ENCODE data around the gene NPEPL1.
"Not testable (repeated sequence)": the region's sequence is repeated elsewhere in the genome, so short reads cannot be mapped to it uniquely, and the experiment has no call there.

Gene NPEPL1

GRCh38 chr20:58692579-58693225 is at the start of gene NPEPL1:
Gene NPEPL1 (plus strand): TSS chr20:58692800. CDS start chr20:58692901, 101 bp downstream.
- no peak for FAIRE-seq

- not testable (repeated sequence) for FAIRE-seq
Observed at GRCh38 chr20:58642896-58643295, 49.7 kb upstream of the NPEPL1 start.

- FAIRE-seq = no peak
Observed at GRCh38 chr20:58645412-58645968, 47.1 kb upstream of the NPEPL1 start.

GRCh38 chr20:58646257-58646656 is 46.3 kb upstream of the NPEPL1 start:
- no peak for FAIRE-seq

- FAIRE-seq = no peak
Observed at GRCh38 chr20:58646703-58647102, 45.9 kb upstream of the NPEPL1 start.

- FAIRE-seq = no peak
Observed at GRCh38 chr20:58647162-58647795, 45.3 kb upstream of the NPEPL1 start.

- no peak for FAIRE-seq
Observed at GRCh38 chr20:58647796-58648501, 44.7 kb upstream of the NPEPL1 start.

GRCh38 chr20:58648502-58648825 is 44.1 kb upstream of the NPEPL1 start:
- FAIRE-seq = not testable (repeated sequence)

- FAIRE-seq = no peak
Observed at GRCh38 chr20:58649288-58650180, 43.1 kb upstream of the NPEPL1 start.

GRCh38 chr20:58650181-58650775 is 42.3 kb upstream of the NPEPL1 start:
- no peak for FAIRE-seq

- FAIRE-seq = no peak
Observed at GRCh38 chr20:58650776-58651558, 41.6 kb upstream of the NPEPL1 start, which contains the start of gene STX16. Gene STX16 (plus strand): TSS chr20:58651283. CDS start chr20:58652007, 724 bp downstream.

- FAIRE-seq = no peak
Observed at GRCh38 chr20:58651559-58651945, 41.0 kb upstream of the NPEPL1 start.

- FAIRE-seq = no peak
Observed at GRCh38 chr20:58651946-58652605, 40.5 kb upstream of the NPEPL1 start.

GRCh38 chr20:58652606-58653294 is 39.9 kb upstream of the NPEPL1 start:
- FAIRE-seq = no peak

GRCh38 chr20:58654337-58654736 is 38.3 kb upstream of the NPEPL1 start:
- no peak for FAIRE-seq

- no peak for FAIRE-seq
Observed at GRCh38 chr20:58655328-58656107, 37.1 kb upstream of the NPEPL1 start.

GRCh38 chr20:58656831-58657230 is 35.8 kb upstream of the NPEPL1 start:
- FAIRE-seq = no peak

GRCh38 chr20:58657262-58657661 is 35.3 kb upstream of the NPEPL1 start:
- no peak for FAIRE-seq

- no peak for FAIRE-seq
Observed at GRCh38 chr20:58657986-58658385, 34.6 kb upstream of the NPEPL1 start.

Measured in islet of Langerhans (tissue), 1 donor.